Effector memory CD8-positive, alpha-beta T cell (primary cell): Measurements from ENCODE around the gene SCN8A.

ENCODE experiments used
- ATAC-seq: fragments of 150-1000 bp; cut with Tn5 transposase; replicated peaks from 2 replicates; pipeline ENCODE4 v1.10.0; 2021; ENCODE audit warnings: mild to moderate bottlenecking, moderate library complexity
- DNase-seq, 3 experiments: peaks; one replicate each; pipeline ENCODE4 v3.0.0; 2021
- H3K27ac Mint-ChIP-seq, 2 donors: one replicate each; pipeline ENCODE4 v1.8.0; 2022; ENCODE audit warnings: mild to moderate bottlenecking in 2 of 2, mixed read lengths in 2 of 2, moderate library complexity in 2 of 2
- H3K27me3 Mint-ChIP-seq, 2 donors: one replicate each; pipeline ENCODE4 v1.8.0; 2022; ENCODE audit warnings: mixed read lengths in 2 of 2
- H3K36me3 Mint-ChIP-seq: one replicate; pipeline ENCODE4 v1.8.0; 2022; ENCODE audit warnings: mild to moderate bottlenecking, moderate library complexity, mixed read lengths; ENCODE audit not compliant: insufficient read depth
- H3K4me1 Mint-ChIP-seq, 2 donors: one replicate each; pipeline ENCODE4 v1.8.0; 2022; ENCODE audit warnings: low read depth in 2 of 2, mixed read lengths in 2 of 2
- H3K4me3 Mint-ChIP-seq, 2 donors: one replicate each; pipeline ENCODE4 v1.8.0; 2022; ENCODE audit warnings: mild to moderate bottlenecking in 2 of 2, mixed read lengths in 2 of 2, moderate library complexity in 2 of 2
- H3K9me3 Mint-ChIP-seq, 2 donors: one replicate each; pipeline ENCODE4 v1.8.0; 2022; ENCODE audit warnings: mixed read lengths in 2 of 2

Gene SCN8A

GRCh38 chr12:51837286-51837685 lies 246.3 kb downstream of the SCN8A start:
- ATAC-seq = no peak
- peaks cover 3% of the 10 kb centered on the region for H3K36me3 Mint-ChIP-seq
- H3K27me3 Mint-ChIP-seq = peaks cover 69 to 90% of the 10 kb centered on the region in 2 donors
- no peak for DNase-seq
- H3K9me3 Mint-ChIP-seq = no peaks in the 10 kb centered on the region
- no peak overlapping the region for H3K4me3 Mint-ChIP-seq
- H3K4me1 Mint-ChIP-seq = peaks cover 8 to 10% of the 10 kb centered on the region in 2 donors
- H3K27ac Mint-ChIP-seq = no peak overlapping the region

- Mint-ChIP-seq H3K27ac (no peak overlapping the region), H3K4me3 (no peak overlapping the region), H3K9me3 (no peaks in the 10 kb centered on the region), H3K36me3 (peaks cover 3% of the 10 kb centered on the region), H3K27me3 (peaks cover 68 to 90% of the 10 kb centered on the region in 2 donors), H3K4me1 (peaks cover under 1 to 2% of the 10 kb centered on the region in 2 donors)
- DNase-seq (no peak), ATAC-seq (no peak)
Measured at GRCh38 chr12:51838036-51838435, 247.0 kb downstream of the SCN8A start.

GRCh38 chr12:51838762-51839161 lies 247.7 kb downstream of the SCN8A start:
- Mint-ChIP-seq H3K27me3 (peaks cover 64 to 90% of the 10 kb centered on the region in 2 donors), H3K9me3 (no peaks in the 10 kb centered on the region), H3K4me3 (no peak overlapping the region), H3K27ac (no peak overlapping the region), H3K36me3 (peaks cover 3% of the 10 kb centered on the region), H3K4me1 (no peaks in the 10 kb centered on the region)
- ATAC-seq (no peak), DNase-seq (no peak)

- ATAC-seq = no peak
- DNase-seq = no peak
- Mint-ChIP-seq H3K27ac (peak overlapping the region in 1 of 2 donors; percentile 1), H3K4me1 (no peaks in the 10 kb centered on the region), H3K36me3 (peaks cover 3% of the 10 kb centered on the region), H3K4me3 (no peak overlapping the region), H3K27me3 (peaks cover 64 to 90% of the 10 kb centered on the region in 2 donors), H3K9me3 (no peaks in the 10 kb centered on the region)
Measured at GRCh38 chr12:51839310-51839947, 248.4 kb downstream of the SCN8A start.

DNA sequence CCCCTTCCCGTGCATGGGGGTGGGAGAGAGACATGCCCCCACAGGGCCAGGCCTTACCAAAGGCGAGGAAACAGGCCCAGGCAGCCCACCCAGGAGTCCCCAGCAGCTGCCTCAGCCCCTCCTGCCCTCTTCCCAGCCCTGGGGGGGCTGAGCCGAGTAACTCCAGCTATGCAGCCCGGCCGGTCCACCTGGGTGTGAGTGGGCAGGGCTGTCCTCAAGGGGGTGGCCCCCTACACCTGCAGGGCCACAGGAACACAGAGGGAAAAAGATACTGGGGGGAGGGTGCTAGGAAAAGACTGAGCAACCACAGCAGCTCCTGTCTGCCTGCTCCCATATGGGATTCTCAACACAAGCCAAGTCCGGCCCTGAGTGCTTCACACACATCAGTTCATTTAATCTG lies 249.9 kb downstream of the SCN8A start:
- Mint-ChIP-seq H3K36me3 (peaks cover 3% of the 10 kb centered on the region), H3K27me3 (peaks cover 71 to 97% of the 10 kb centered on the region in 2 donors), H3K4me3 (no peak overlapping the region), H3K27ac (no peak overlapping the region), H3K4me1 (peaks cover 0 to under 1% of the 10 kb centered on the region in 2 donors), H3K9me3 (no peaks in the 10 kb centered on the region)
- ATAC-seq (no peak), DNase-seq (no peak)

GRCh38 chr12:51841727-51842126 lies 250.7 kb downstream of the SCN8A start:
- H3K36me3 Mint-ChIP-seq = peaks cover 3% of the 10 kb centered on the region
- no peak overlapping the region for H3K27ac Mint-ChIP-seq
- DNase-seq = no peak
- no peak overlapping the region for H3K4me3 Mint-ChIP-seq
- no peaks in the 10 kb centered on the region for H3K9me3 Mint-ChIP-seq
- ATAC-seq = no peak
- H3K4me1 Mint-ChIP-seq = peaks cover 0 to 4% of the 10 kb centered on the region in 2 donors
- H3K27me3 Mint-ChIP-seq = peaks cover 78 to 99% of the 10 kb centered on the region in 2 donors

- Mint-ChIP-seq H3K27ac (no peak overlapping the region), H3K4me1 (peaks cover 0 to 7% of the 10 kb centered on the region in 2 donors), H3K36me3 (peaks cover 2% of the 10 kb centered on the region), H3K9me3 (no peaks in the 10 kb centered on the region), H3K4me3 (no peak overlapping the region), H3K27me3 (peaks cover 60 to 74% of the 10 kb centered on the region in 2 donors)
- no peak for DNase-seq
- ATAC-seq = no peak
Measured at GRCh38 chr12:51844854-51845253, 253.8 kb downstream of the SCN8A start.

GRCh38 chr12:51845482-51845881 lies 254.4 kb downstream of the SCN8A start:
- DNase-seq = no peak

GRCh38 chr12:51846271-51846691 lies 255.2 kb downstream of the SCN8A start:
- Mint-ChIP-seq H3K27me3 (peaks cover 52 to 75% of the 10 kb centered on the region in 2 donors), H3K36me3 (no peaks in the 10 kb centered on the region), H3K4me3 (peak overlapping the region; percentile 63 to 78), H3K27ac (no peak overlapping the region), H3K4me1 (peaks cover 2 to 9% of the 10 kb centered on the region in 2 donors), H3K9me3 (no peaks in the 10 kb centered on the region)
- DNase-seq (no peak), ATAC-seq (no peak)

More at GRCh38 chr12:51845482-51845881, 254.4 kb downstream of the SCN8A start:
- peaks cover 54 to 74% of the 10 kb centered on the region in 2 donors for H3K27me3 Mint-ChIP-seq
- no peak for ATAC-seq
- no peaks in the 10 kb centered on the region for H3K9me3 Mint-ChIP-seq
- no peaks in the 10 kb centered on the region for H3K36me3 Mint-ChIP-seq
- H3K27ac Mint-ChIP-seq = no peak overlapping the region
- H3K4me1 Mint-ChIP-seq = peaks cover 0 to 7% of the 10 kb centered on the region in 2 donors
- peak overlapping the region; percentile 49 to 78 for H3K4me3 Mint-ChIP-seq

DNA sequence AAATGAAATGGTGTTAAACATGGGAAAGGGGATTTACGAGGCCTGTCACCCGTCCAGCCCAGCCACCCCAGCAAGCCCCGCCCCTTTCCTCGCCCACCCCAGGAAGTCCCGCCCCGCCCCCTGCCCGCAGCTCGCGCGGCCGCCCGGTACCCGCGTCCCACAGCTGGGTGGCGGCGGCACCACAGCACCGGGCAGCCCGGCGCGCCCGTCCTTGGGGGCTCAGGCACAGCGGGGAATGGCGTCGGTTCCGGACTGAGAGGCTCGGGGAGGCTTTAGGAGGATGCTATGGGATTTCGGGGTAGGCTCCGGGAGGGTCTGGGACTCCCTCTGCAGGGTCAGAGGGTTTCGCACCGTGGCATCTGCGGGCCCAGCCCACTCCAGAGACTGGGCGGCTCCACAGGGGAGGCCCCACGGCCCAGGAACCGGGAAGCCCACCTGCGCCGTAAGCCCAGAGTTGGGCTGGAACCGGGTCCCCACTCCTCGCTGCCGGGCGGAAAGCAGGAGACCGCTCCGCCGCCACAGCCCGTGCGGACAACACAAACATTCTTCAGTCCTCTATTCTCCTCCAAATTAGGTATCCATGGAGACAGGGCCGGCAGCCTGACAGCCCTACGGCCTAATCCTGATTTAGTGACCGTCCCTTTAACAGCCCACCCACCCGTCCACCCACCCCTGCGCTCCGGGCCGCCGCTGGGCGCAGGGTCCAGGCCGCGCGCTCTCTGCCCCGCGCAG lies 256.0 kb downstream of the SCN8A start:
- Mint-ChIP-seq H3K27ac (no peak overlapping the region), H3K9me3 (no peaks in the 10 kb centered on the region), H3K4me3 (peak overlapping the region; percentile 63 to 78), H3K4me1 (peaks cover 5 to 13% of the 10 kb centered on the region in 2 donors), H3K27me3 (peaks cover 49 to 75% of the 10 kb centered on the region in 2 donors), H3K36me3 (no peaks in the 10 kb centered on the region)
- ATAC-seq = peak; percentile 66
- DNase-seq = peak in 1 of 3 experiments; percentile 9

- Mint-ChIP-seq H3K4me3 (peak overlapping the region; percentile 63 to 78), H3K36me3 (no peaks in the 10 kb centered on the region), H3K4me1 (peaks cover 5 to 13% of the 10 kb centered on the region in 2 donors), H3K27ac (no peak overlapping the region), H3K27me3 (peaks cover 50 to 75% of the 10 kb centered on the region in 2 donors), H3K9me3 (no peaks in the 10 kb centered on the region)
- peak in 1 of 3 experiments; percentile 11 for DNase-seq
- peak; percentile 17 for ATAC-seq
Measured at GRCh38 chr12:51847643-51848325, 256.8 kb downstream of the SCN8A start.

GRCh38 chr12:51848326-51848727 lies 257.3 kb downstream of the SCN8A start, which contains the start of gene FIGNL2:
TSS of gene FIGNL2 (minus strand) at chr12:51848718. CDS start at chr12:51822413, 26,305 bp downstream.
- Mint-ChIP-seq H3K9me3 (no peaks in the 10 kb centered on the region), H3K27ac (no peak within 1 kb of the TSS), H3K27me3 (peaks cover 50 to 75% of the 10 kb centered on the region in 2 donors), H3K4me1 (peaks cover 5 to 13% of the 10 kb centered on the region in 2 donors), H3K36me3 (no peaks in the 10 kb centered on the region), H3K4me3 (peak within 1 kb of the TSS; percentile 63 to 78)
- no peak for DNase-seq
- no peak for ATAC-seq
